SU-DHL-6 (cell line): ENCODE measurements around the gene LBX2.

Experiments
- H2AFZ ChIP-seq: fragments of 200-600 bp; sonication (generic); 2 replicates; pipeline ENCODE4 v1.6.1; 2014; ENCODE audit warnings: low read depth, mild to moderate bottlenecking, moderate library complexity, mixed read lengths, antibody characterized with exemption, low read length; ENCODE audit not compliant: severe bottlenecking
- H3F3A ChIP-seq: fragments of 200-600 bp; shearing (Covaris generic); 2 replicates; pipeline ENCODE4 v1.6.0; 2016; ENCODE audit warnings: antibody characterized with exemption, mild to moderate bottlenecking; ENCODE audit not compliant: insufficient read depth
- H3K27ac ChIP-seq: fragments of 200-600 bp; sonication (generic); 2 replicates; pipeline ENCODE4 v1.5.1; 2016; ENCODE audit warnings: low read depth, mild to moderate bottlenecking, low read length, moderate library complexity, mixed read lengths
- H3K27me3 ChIP-seq: fragments of 200-600 bp; sonication (generic), shearing (Covaris generic); 2 replicates; pipeline ENCODE4 v1.6.0; 2014; ENCODE audit warnings: mild to moderate bottlenecking, low read length
- H3K36me3 ChIP-seq: fragments of 200-600 bp; sonication (generic); 2 replicates; pipeline ENCODE4 v1.6.1; 2014; ENCODE audit warnings: mild to moderate bottlenecking, low read length, mixed read lengths
- H3K4me2 ChIP-seq: fragments of 300-600, 200-600 bp; shearing (Covaris generic), sonication (generic); 2 replicates; pipeline ENCODE4 v1.6.0; 2014; ENCODE audit warnings: low read length, low read depth, mild to moderate bottlenecking; ENCODE audit not compliant: poor library complexity, severe bottlenecking
- H3K4me3 ChIP-seq: fragments of 200-600 bp; sonication (generic); 2 replicates; pipeline ENCODE4 v1.5.1; 2014; ENCODE audit warnings: antibody characterized with exemption, low read length, mild to moderate bottlenecking, mixed read lengths; ENCODE audit not compliant: insufficient read depth, poor library complexity, severe bottlenecking
- H3K79me2 ChIP-seq: fragments of 200-600 bp; sonication (generic); 2 replicates; pipeline ENCODE4 v1.6.1; 2014; ENCODE audit warnings: mild to moderate bottlenecking, low read length, moderate library complexity; ENCODE audit not compliant: insufficient read depth
- H3K9ac ChIP-seq: fragments of 200-600 bp; sonication (generic); 2 replicates; pipeline ENCODE4 v1.7.0; 2014; ENCODE audit warnings: mild to moderate bottlenecking, low read length
- H3K9me2 ChIP-seq: fragments of 200-600 bp; sonication (generic); replicated peaks from 2 replicates; pipeline ENCODE4 v1.6.1; 2014; ENCODE audit warnings: low read length; ENCODE audit not compliant: insufficient read depth
- H3K9me3 ChIP-seq: fragments of 200-600 bp; sonication (generic); 2 replicates; pipeline ENCODE4 v1.6.1; 2014; ENCODE audit warnings: low read length, mixed read lengths; ENCODE audit not compliant: insufficient read depth
- H4K20me1 ChIP-seq: fragments of 200-600 bp; sonication (generic); 2 replicates; pipeline ENCODE4 v1.6.1; 2014; ENCODE audit warnings: low read depth, mild to moderate bottlenecking, antibody characterized with exemption, low read length, moderate library complexity, mixed read lengths
- EZH2phosphoT487 ChIP-seq: fragments of 200-600 bp; sonication (generic), shearing (Covaris generic); conservative IDR thresholded peaks from 2 replicates; pipeline ENCODE4 v1.6.1; 2018; ENCODE audit warnings: mild to moderate bottlenecking, antibody characterized with exemption, low read length, moderate library complexity, mixed read lengths
- TF ChIP-seq, protein P1 (sequence below): fragments of 200-600 bp; sonication (generic); IDR thresholded peaks from one replicate; pipeline ENCODE4 v1.5.1; 2017; ENCODE audit warnings: antibody characterized with exemption, mild to moderate bottlenecking, low read length, moderate library complexity; ENCODE audit not compliant: insufficient read depth, poor library complexity, severe bottlenecking

The LBX2 gene

DNA sequence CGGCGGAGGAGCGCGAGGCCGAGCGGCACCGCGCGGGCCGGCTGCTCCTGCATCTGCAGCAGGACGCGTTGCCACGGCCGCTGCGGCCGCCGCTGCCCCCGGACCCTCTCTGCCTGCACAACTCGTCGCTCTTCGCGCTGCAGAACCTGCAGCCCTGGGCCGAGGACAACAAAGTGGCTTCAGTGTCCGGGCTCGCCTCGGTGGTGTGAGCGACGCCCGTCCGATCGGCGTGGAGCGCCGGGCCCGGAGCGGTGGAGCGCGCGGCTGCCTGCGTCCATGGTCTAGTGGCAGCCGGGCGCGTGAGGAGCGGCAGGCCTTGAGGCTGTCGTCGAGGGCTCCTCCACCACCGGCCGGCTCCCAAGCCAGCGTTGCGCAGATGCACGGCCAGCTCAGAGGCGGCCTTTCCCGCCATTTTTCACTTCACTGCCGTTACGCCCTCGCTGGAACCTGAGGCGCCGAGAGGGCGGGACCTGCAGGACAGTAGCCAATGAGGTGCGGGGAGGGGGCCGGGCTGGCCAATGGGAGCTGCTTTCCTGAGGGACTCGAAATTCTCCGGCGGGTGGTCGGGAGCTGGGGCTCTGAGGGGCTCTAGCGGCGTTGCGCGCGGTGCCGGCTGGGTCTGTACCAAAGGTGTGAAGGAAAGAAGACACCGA is 16.7 kb upstream of the LBX2 start:
- no peak overlapping the region for H3K4me3 ChIP-seq

DNA sequence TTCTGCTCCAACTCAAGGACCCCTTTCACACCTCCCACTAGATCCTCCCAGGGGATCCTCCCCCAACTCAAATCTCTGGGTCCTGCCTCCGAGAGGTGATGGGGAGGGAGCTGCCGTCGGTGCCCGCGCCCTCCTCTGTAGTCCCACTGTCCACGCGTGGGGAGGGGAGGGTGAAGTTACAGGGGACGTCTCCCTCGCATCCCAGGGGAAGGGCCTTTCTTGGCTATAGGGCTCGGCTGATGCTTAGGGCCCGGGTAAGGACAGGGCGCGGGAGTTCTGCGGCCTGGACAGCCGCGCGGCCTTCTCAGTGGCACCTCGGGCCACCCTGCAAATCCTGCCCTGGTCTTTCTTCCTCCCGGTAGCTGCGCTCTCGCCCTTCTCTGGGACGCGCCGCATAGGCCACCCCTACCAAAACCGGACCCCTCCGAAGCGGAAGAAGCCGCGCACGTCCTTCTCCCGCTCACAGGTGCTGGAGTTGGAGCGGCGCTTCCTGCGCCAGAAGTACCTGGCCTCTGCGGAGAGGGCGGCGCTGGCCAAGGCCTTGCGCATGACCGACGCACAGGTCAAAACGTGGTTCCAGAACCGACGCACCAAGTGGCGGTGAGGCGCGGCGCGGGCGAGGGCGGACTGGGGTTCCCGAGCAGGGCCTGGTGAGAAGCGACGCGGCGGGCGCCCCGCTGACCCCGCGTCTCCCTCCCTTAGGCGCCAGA is 16.0 kb upstream of the LBX2 start:
- Histone ChIP-seq H3K79me2 (no peaks in the 10 kb centered on the region), H3K4me3 (no peak overlapping the region), H3F3A (no peaks in the 10 kb centered on the region), H4K20me1 (no peaks in the 10 kb centered on the region), H3K9me3 (no peaks in the 10 kb centered on the region), H3K4me2 (no peak overlapping the region), H3K9me2 (no peaks in the 10 kb centered on the region), H3K27me3 (no peaks in the 10 kb centered on the region), H2AFZ (no peak overlapping the region), H3K9ac (no peak overlapping the region), H3K36me3 (no peaks in the 10 kb centered on the region), H3K27ac (no peak overlapping the region)
- TF ChIP-seq, protein P1, sequence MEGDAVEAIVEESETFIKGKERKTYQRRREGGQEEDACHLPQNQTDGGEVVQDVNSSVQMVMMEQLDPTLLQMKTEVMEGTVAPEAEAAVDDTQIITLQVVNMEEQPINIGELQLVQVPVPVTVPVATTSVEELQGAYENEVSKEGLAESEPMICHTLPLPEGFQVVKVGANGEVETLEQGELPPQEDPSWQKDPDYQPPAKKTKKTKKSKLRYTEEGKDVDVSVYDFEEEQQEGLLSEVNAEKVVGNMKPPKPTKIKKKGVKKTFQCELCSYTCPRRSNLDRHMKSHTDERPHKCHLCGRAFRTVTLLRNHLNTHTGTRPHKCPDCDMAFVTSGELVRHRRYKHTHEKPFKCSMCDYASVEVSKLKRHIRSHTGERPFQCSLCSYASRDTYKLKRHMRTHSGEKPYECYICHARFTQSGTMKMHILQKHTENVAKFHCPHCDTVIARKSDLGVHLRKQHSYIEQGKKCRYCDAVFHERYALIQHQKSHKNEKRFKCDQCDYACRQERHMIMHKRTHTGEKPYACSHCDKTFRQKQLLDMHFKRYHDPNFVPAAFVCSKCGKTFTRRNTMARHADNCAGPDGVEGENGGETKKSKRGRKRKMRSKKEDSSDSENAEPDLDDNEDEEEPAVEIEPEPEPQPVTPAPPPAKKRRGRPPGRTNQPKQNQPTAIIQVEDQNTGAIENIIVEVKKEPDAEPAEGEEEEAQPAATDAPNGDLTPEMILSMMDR = no peak
- TF ChIP-seq EZH2phosphoT487 = no peak

More for the DNA sequence above, 16.7 kb upstream of the LBX2 start:
- no peaks in the 10 kb centered on the region for H3K79me2 ChIP-seq
- no peak overlapping the region for H3K27ac ChIP-seq
- no peaks in the 10 kb centered on the region for H3K9me2 ChIP-seq
- H3K9me3 ChIP-seq = no peaks in the 10 kb centered on the region
- TF ChIP-seq, protein P1 = no peak
- no peak for TF ChIP-seq EZH2phosphoT487
- H2AFZ ChIP-seq = no peak overlapping the region
- H3K4me2 ChIP-seq = no peak overlapping the region
- no peaks in the 10 kb centered on the region for H3K36me3 ChIP-seq
- no peaks in the 10 kb centered on the region for H3K27me3 ChIP-seq
- no peaks in the 10 kb centered on the region for H4K20me1 ChIP-seq
- H3F3A ChIP-seq = no peaks in the 10 kb centered on the region
- no peak overlapping the region for H3K9ac ChIP-seq

DNA sequence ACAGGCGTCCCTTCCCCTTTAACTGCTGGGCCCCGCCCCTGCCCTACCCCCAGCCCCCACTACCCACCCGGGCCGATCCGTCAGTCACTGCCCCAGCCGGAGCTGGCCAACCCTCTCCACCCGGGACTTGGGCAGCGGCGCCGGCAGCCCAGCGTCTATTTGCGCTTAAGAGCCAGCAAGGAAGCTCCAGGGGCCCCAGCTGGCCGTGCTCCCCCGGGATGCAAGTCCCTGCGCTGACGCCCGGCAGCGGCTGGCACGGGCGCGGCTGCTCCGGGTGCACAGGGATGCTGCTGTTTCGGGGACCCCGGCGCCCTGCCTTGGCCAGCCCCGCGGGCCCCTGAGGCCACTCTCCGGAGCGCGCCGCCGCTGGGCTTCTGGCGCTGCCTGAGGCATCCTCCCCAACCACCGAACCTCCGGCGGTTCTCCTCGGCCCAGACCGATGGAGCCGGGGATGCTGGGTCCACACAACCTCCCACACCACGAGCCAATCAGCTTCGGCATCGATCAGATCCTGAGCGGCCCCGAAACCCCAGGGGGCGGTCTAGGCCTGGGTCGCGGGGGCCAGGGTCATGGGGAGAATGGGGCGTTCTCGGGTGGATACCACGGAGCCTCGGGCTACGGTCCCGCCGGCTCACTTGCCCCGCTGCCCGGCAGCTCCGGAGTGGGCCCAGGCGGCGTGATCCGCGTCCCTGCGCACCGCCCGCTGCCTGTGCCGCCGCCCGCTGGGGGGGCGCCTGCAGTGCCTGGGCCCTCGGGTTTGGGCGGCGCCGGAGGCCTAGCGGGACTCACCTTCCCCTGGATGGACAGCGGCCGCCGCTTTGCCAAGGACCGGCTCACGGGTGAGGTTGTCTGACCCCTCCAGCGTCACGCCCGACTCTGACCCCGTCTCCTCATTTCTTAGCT is 15.2 kb upstream of the LBX2 start, which contains the start of gene TLX2:
TSS of gene TLX2 (plus strand) at position 83 of the 903 bp plus-strand sequence. CDS start at position 440, 357 bp downstream.
- Histone ChIP-seq H3F3A (no peaks in the 10 kb centered on the region), H3K79me2 (no peaks in the 10 kb centered on the region), H3K9ac (no peak within 1 kb of the TSS), H4K20me1 (no peaks in the 10 kb centered on the region), H3K9me3 (no peaks in the 10 kb centered on the region), H2AFZ (no peak within 1 kb of the TSS), H3K27me3 (no peaks in the 10 kb centered on the region), H3K36me3 (no peaks in the 10 kb centered on the region), H3K27ac (no peak within 1 kb of the TSS), H3K9me2 (no peaks in the 10 kb centered on the region), H3K4me2 (no peak within 1 kb of the TSS), H3K4me3 (no peak within 1 kb of the TSS)
- TF ChIP-seq EZH2phosphoT487 = no peak
- TF ChIP-seq, protein P1 = no peak
